ENCODE results near the gene OLR1.

DNA sequence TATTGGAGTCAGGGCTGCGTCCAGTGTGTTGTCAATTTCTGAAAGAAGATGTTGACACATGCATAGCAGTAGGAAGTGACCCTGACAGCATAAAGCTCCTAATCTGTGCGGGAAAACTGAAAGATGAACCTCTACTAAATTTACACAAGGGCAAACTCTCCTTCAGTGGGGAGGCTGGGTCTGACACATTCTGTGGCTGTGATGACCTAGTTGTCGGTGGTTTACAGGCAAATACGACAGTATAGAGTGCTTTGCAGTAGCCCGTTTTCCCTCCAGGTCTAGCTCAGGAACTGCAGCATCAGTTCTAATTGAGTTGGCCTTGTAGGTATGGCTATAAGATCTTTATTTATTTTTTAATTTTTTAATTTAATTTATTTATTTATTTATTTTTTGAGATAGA, 25.9 kb upstream of the OLR1 start:
- no peak for TF ChIP-seq POLR2A (IDR thresholded peaks at IDR 0.05; ENCODE audit: borderline replicate concordance, extremely low read depth, insufficient read depth, insufficient read length)
- TF ChIP-seq, protein P1, sequence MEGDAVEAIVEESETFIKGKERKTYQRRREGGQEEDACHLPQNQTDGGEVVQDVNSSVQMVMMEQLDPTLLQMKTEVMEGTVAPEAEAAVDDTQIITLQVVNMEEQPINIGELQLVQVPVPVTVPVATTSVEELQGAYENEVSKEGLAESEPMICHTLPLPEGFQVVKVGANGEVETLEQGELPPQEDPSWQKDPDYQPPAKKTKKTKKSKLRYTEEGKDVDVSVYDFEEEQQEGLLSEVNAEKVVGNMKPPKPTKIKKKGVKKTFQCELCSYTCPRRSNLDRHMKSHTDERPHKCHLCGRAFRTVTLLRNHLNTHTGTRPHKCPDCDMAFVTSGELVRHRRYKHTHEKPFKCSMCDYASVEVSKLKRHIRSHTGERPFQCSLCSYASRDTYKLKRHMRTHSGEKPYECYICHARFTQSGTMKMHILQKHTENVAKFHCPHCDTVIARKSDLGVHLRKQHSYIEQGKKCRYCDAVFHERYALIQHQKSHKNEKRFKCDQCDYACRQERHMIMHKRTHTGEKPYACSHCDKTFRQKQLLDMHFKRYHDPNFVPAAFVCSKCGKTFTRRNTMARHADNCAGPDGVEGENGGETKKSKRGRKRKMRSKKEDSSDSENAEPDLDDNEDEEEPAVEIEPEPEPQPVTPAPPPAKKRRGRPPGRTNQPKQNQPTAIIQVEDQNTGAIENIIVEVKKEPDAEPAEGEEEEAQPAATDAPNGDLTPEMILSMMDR (IDR thresholded peaks at IDR 0.05 in 2 of 3, conservative IDR thresholded peaks at IDR 0.05 in 1 of 3; ENCODE audit: borderline replicate concordance in 1 of 3, insufficient read depth in 1 of 3, low read depth in 2 of 3, low read length in 2 of 3), result no peak
- no peak for TF ChIP-seq ZFX (IDR thresholded peaks at IDR 0.05)

Data from HCT116 (cell line).